Stimulated activated CD4-positive, alpha-beta T cell treated with anti-CD3 and anti-CD28 coated beads, Interleukin-12 subunit alpha, Interleukin-12 subunit beta, amount 100 ng/mL, for 24 hours (primary cell): Measurements from ENCODE around the gene TSHZ2.
"Not testable (repeated sequence)": the region's sequence is repeated elsewhere in the genome, so short reads cannot be mapped to it uniquely, and the experiment has no call there.

Experiments used
- DNase-seq, 2 experiments: peaks; one replicate each; pipeline ENCODE4 v3.0.0-alpha.2; 2020; ENCODE audit warnings: low read depth in 2 of 2

The TSHZ2 gene

GRCh38 chr20:53502820-53503219 lies 530.7 kb downstream of the TSHZ2 start:
- DNase-seq = no peak

GRCh38 chr20:53503517-53503919 lies 531.4 kb downstream of the TSHZ2 start:
- DNase-seq = no peak

- DNase-seq = not testable (repeated sequence)
These were observed 531.9 kb downstream of the TSHZ2 start for GRCh38 chr20:53504106-53504505.

GRCh38 chr20:53510262-53510661 lies 538.1 kb downstream of the TSHZ2 start:
- no peak for DNase-seq

- no peak for DNase-seq
These were observed 538.5 kb downstream of the TSHZ2 start for GRCh38 chr20:53510704-53511103.

GRCh38 chr20:53512076-53512475 lies 539.9 kb downstream of the TSHZ2 start:
- DNase-seq = no peak

GRCh38 chr20:53513168-53513488 lies 541.0 kb downstream of the TSHZ2 start:
- no peak for DNase-seq

GRCh38 chr20:53513489-53514298 lies 541.5 kb downstream of the TSHZ2 start:
- no peak for DNase-seq

GRCh38 chr20:53515749-53516148 lies 543.6 kb downstream of the TSHZ2 start:
- DNase-seq = no peak

- DNase-seq = no peak
These were observed 545.0 kb downstream of the TSHZ2 start for GRCh38 chr20:53517146-53517545.

- DNase-seq = not testable (repeated sequence)
These were observed 549.3 kb downstream of the TSHZ2 start for GRCh38 chr20:53521421-53521820.

- no peak for DNase-seq
These were observed 549.9 kb downstream of the TSHZ2 start for GRCh38 chr20:53522026-53522425.

GRCh38 chr20:53522696-53523095 lies 550.5 kb downstream of the TSHZ2 start:
- DNase-seq = no peak

GRCh38 chr20:53523615-53524014 lies 551.5 kb downstream of the TSHZ2 start:
- DNase-seq = not testable (repeated sequence)

GRCh38 chr20:53524589-53525312 lies 552.6 kb downstream of the TSHZ2 start:
- DNase-seq = no peak

GRCh38 chr20:53527196-53527595 lies 555.0 kb downstream of the TSHZ2 start:
- DNase-seq = no peak

GRCh38 chr20:53529658-53530057 lies 557.5 kb downstream of the TSHZ2 start:
- no peak for DNase-seq

- DNase-seq = no peak
These were observed 558.3 kb downstream of the TSHZ2 start for GRCh38 chr20:53530440-53530839.

GRCh38 chr20:53532654-53533312 lies 560.6 kb downstream of the TSHZ2 start:
- DNase-seq = not testable (repeated sequence)

GRCh38 chr20:53533500-53533899 lies 561.3 kb downstream of the TSHZ2 start:
- no peak for DNase-seq

GRCh38 chr20:53534037-53534436 lies 561.9 kb downstream of the TSHZ2 start:
- DNase-seq = no peak

GRCh38 chr20:53535878-53536277 lies 563.7 kb downstream of the TSHZ2 start:
- DNase-seq = no peak

GRCh38 chr20:53536382-53536781 lies 564.2 kb downstream of the TSHZ2 start:
- DNase-seq = not testable (repeated sequence)
